SU-DHL-6 (cell line): ENCODE results near the gene UVSSA.

Experiments
- H2AFZ ChIP-seq: fragments of 200-600 bp; sonication (generic); 2 replicates; pipeline ENCODE4 v1.6.1; 2014; ENCODE audit warnings: low read depth, mild to moderate bottlenecking, moderate library complexity, mixed read lengths, antibody characterized with exemption, low read length; ENCODE audit not compliant: severe bottlenecking
- H3F3A ChIP-seq: fragments of 200-600 bp; shearing (Covaris generic); 2 replicates; pipeline ENCODE4 v1.6.0; 2016; ENCODE audit warnings: antibody characterized with exemption, mild to moderate bottlenecking; ENCODE audit not compliant: insufficient read depth
- H3K27ac ChIP-seq: fragments of 200-600 bp; sonication (generic); 2 replicates; pipeline ENCODE4 v1.5.1; 2016; ENCODE audit warnings: low read depth, mild to moderate bottlenecking, low read length, moderate library complexity, mixed read lengths
- H3K27me3 ChIP-seq: fragments of 200-600 bp; sonication (generic), shearing (Covaris generic); 2 replicates; pipeline ENCODE4 v1.6.0; 2014; ENCODE audit warnings: mild to moderate bottlenecking, low read length
- H3K36me3 ChIP-seq: fragments of 200-600 bp; sonication (generic); 2 replicates; pipeline ENCODE4 v1.6.1; 2014; ENCODE audit warnings: mild to moderate bottlenecking, low read length, mixed read lengths
- H3K4me2 ChIP-seq: fragments of 300-600, 200-600 bp; shearing (Covaris generic), sonication (generic); 2 replicates; pipeline ENCODE4 v1.6.0; 2014; ENCODE audit warnings: low read length, low read depth, mild to moderate bottlenecking; ENCODE audit not compliant: poor library complexity, severe bottlenecking
- H3K4me3 ChIP-seq: fragments of 200-600 bp; sonication (generic); 2 replicates; pipeline ENCODE4 v1.5.1; 2014; ENCODE audit warnings: antibody characterized with exemption, low read length, mild to moderate bottlenecking, mixed read lengths; ENCODE audit not compliant: insufficient read depth, poor library complexity, severe bottlenecking
- H3K79me2 ChIP-seq: fragments of 200-600 bp; sonication (generic); 2 replicates; pipeline ENCODE4 v1.6.1; 2014; ENCODE audit warnings: mild to moderate bottlenecking, low read length, moderate library complexity; ENCODE audit not compliant: insufficient read depth
- H3K9ac ChIP-seq: fragments of 200-600 bp; sonication (generic); 2 replicates; pipeline ENCODE4 v1.7.0; 2014; ENCODE audit warnings: mild to moderate bottlenecking, low read length
- H3K9me2 ChIP-seq: fragments of 200-600 bp; sonication (generic); replicated peaks from 2 replicates; pipeline ENCODE4 v1.6.1; 2014; ENCODE audit warnings: low read length; ENCODE audit not compliant: insufficient read depth
- H3K9me3 ChIP-seq: fragments of 200-600 bp; sonication (generic); 2 replicates; pipeline ENCODE4 v1.6.1; 2014; ENCODE audit warnings: low read length, mixed read lengths; ENCODE audit not compliant: insufficient read depth
- H4K20me1 ChIP-seq: fragments of 200-600 bp; sonication (generic); 2 replicates; pipeline ENCODE4 v1.6.1; 2014; ENCODE audit warnings: low read depth, mild to moderate bottlenecking, antibody characterized with exemption, low read length, moderate library complexity, mixed read lengths
- CTCF ChIP-seq: fragments of 200-600 bp; sonication (generic); IDR thresholded peaks from one replicate; pipeline ENCODE4 v1.5.1; 2017; ENCODE audit warnings: antibody characterized with exemption, mild to moderate bottlenecking, low read length, moderate library complexity; ENCODE audit not compliant: insufficient read depth, poor library complexity, severe bottlenecking
- EZH2phosphoT487 ChIP-seq: fragments of 200-600 bp; sonication (generic), shearing (Covaris generic); conservative IDR thresholded peaks from 2 replicates; pipeline ENCODE4 v1.6.1; 2018; ENCODE audit warnings: mild to moderate bottlenecking, antibody characterized with exemption, low read length, moderate library complexity, mixed read lengths

UVSSA gene

GRCh38 chr4:1337951-1338751 is 8.9 kb upstream of the UVSSA start:
- Histone ChIP-seq H3K9me2 (no peaks in the 10 kb centered on the region), H3K36me3 (0 out of 2 replicates have a peak, but pooled peaks cover 5% of the 10 kb centered on the region), H3K27me3 (no peaks in the 10 kb centered on the region), H3K4me3 (no peak overlapping the region), H4K20me1 (no peaks in the 10 kb centered on the region), H3K4me2 (no peak overlapping the region), H3K27ac (no peak overlapping the region), H3F3A (no peaks in the 10 kb centered on the region), H3K79me2 (no peaks in the 10 kb centered on the region), H3K9me3 (no peaks in the 10 kb centered on the region), H3K9ac (no peak overlapping the region), H2AFZ (no peak overlapping the region)
- TF ChIP-seq CTCF (no peak), EZH2phosphoT487 (no peak)

- H3F3A ChIP-seq, result no peaks in the 10 kb centered on the region
- no peak for TF ChIP-seq EZH2phosphoT487
- no peak for TF ChIP-seq CTCF
- no peak overlapping the region for H2AFZ ChIP-seq
- H3K4me3 ChIP-seq, result no peak overlapping the region
- H3K79me2 ChIP-seq, result no peaks in the 10 kb centered on the region
- no peak overlapping the region for H3K27ac ChIP-seq
- no peak overlapping the region for H3K4me2 ChIP-seq
- H3K9me3 ChIP-seq, result no peaks in the 10 kb centered on the region
- H3K36me3 ChIP-seq, result 0 out of 2 replicates have a peak, but pooled peaks cover 5% of the 10 kb centered on the region
- H3K9ac ChIP-seq, result no peak overlapping the region
- H3K27me3 ChIP-seq, result no peaks in the 10 kb centered on the region
- no peaks in the 10 kb centered on the region for H3K9me2 ChIP-seq
- no peaks in the 10 kb centered on the region for H4K20me1 ChIP-seq
Measured at GRCh38 chr4:1338752-1339414, 8.1 kb upstream of the UVSSA start.

GRCh38 chr4:1339489-1339888 is 7.5 kb upstream of the UVSSA start:
- no peak overlapping the region for H2AFZ ChIP-seq
- no peak for TF ChIP-seq EZH2phosphoT487
- TF ChIP-seq CTCF, result no peak
- H3K4me2 ChIP-seq, result no peak overlapping the region
- no peaks in the 10 kb centered on the region for H3K79me2 ChIP-seq
- H3K9me2 ChIP-seq, result no peaks in the 10 kb centered on the region
- no peaks in the 10 kb centered on the region for H3F3A ChIP-seq
- no peak overlapping the region for H3K4me3 ChIP-seq
- 0 out of 2 replicates have a peak, but pooled peaks cover 5% of the 10 kb centered on the region for H3K36me3 ChIP-seq
- H4K20me1 ChIP-seq, result no peaks in the 10 kb centered on the region
- H3K27me3 ChIP-seq, result no peaks in the 10 kb centered on the region
- H3K9ac ChIP-seq, result no peak overlapping the region
- H3K9me3 ChIP-seq, result no peaks in the 10 kb centered on the region
- H3K27ac ChIP-seq, result no peak overlapping the region
